H9 (cell line): Measurements from ENCODE around the gene RBBP7. TPM values are rescaled to one million over a fixed set of nuclear protein-coding genes. Genes with fewer than 3 reads are reported as not detected.

Source experiments
- DNase-seq: peaks from one replicate; pipeline ENCODE4 v3.0.0-alpha.2; 2017
- H2AFZ ChIP-seq: one replicate; pipeline ENCODE4 v1.6.1; 2013; ENCODE audit warnings: mild to moderate bottlenecking, low read length, control low read depth, moderate library complexity
- H2AK5ac ChIP-seq: 2 replicates; pipeline ENCODE4 v1.6.1; 2013; ENCODE audit warnings: low read length, control low read depth, mixed read lengths; ENCODE audit not compliant: insufficient read length
- H2BK120ac ChIP-seq: one replicate; pipeline ENCODE4 v1.6.1; 2013; ENCODE audit warnings: low read depth, mild to moderate bottlenecking, low read length, control low read depth, inconsistent platforms; ENCODE audit not compliant: poor library complexity, severe bottlenecking
- H2BK12ac ChIP-seq: 2 replicates; pipeline ENCODE4 v1.6.1; 2013; ENCODE audit warnings: low read length, control low read depth, mixed read lengths, low read depth; ENCODE audit not compliant: insufficient read length
- H2BK15ac ChIP-seq: 2 replicates; pipeline ENCODE4 v1.6.1; 2013; ENCODE audit warnings: low read depth, low read length, control low read depth
- H2BK20ac ChIP-seq: one replicate; pipeline ENCODE4 v1.6.1; 2013; ENCODE audit warnings: low read depth, mild to moderate bottlenecking, low read length, control low read depth, inconsistent platforms; ENCODE audit not compliant: poor library complexity, severe bottlenecking
- H2BK5ac ChIP-seq: 2 replicates; pipeline ENCODE4 v1.6.1; 2013; ENCODE audit warnings: low read length, control low read depth, mixed read lengths; ENCODE audit not compliant: insufficient read length
- H3K14ac ChIP-seq: 2 replicates; pipeline ENCODE4 v1.6.1; 2013; ENCODE audit warnings: low read length, control low read depth; ENCODE audit not compliant: insufficient read depth
- H3K18ac ChIP-seq: 2 replicates; pipeline ENCODE4 v1.6.1; 2013; ENCODE audit warnings: low read depth, mild to moderate bottlenecking, mixed read lengths, low read length, control low read depth; ENCODE audit not compliant: insufficient read length
- H3K23ac ChIP-seq: 2 replicates; pipeline ENCODE4 v1.6.1; 2013; ENCODE audit warnings: low read length, control low read depth, mixed read lengths, low read depth; ENCODE audit not compliant: insufficient read length
- H3K23me2 ChIP-seq: 2 replicates; pipeline ENCODE4 v1.6.1; 2013; ENCODE audit warnings: low read depth, mild to moderate bottlenecking, mixed read lengths, low read length, control low read depth; ENCODE audit not compliant: insufficient read length, poor library complexity, severe bottlenecking
- H3K27ac ChIP-seq: 2 replicates; pipeline ENCODE4 v1.5.1; 2013; ENCODE audit warnings: low read length, control low read depth, mixed read lengths, low read depth; ENCODE audit not compliant: insufficient read length
- H3K27me3 ChIP-seq: 2 replicates; pipeline ENCODE4 v1.6.1; 2013; ENCODE audit warnings: low read length, control low read depth, inconsistent platforms; ENCODE audit not compliant: insufficient read depth
- H3K4ac ChIP-seq: 2 replicates; pipeline ENCODE4 v1.6.1; 2013; ENCODE audit warnings: low read depth, mild to moderate bottlenecking, control low read depth, inconsistent platforms, low read length, moderate library complexity
- H3K4me1 ChIP-seq: 2 replicates; pipeline ENCODE4 v1.6.1; 2013; ENCODE audit warnings: low read length, control low read depth, inconsistent platforms; ENCODE audit not compliant: insufficient read depth
- H3K4me2 ChIP-seq: 2 replicates; pipeline ENCODE4 v1.6.1; 2013; ENCODE audit warnings: low read length, control low read depth, mixed read lengths; ENCODE audit not compliant: insufficient read length, insufficient read depth
- H3K56ac ChIP-seq: 2 replicates; pipeline ENCODE4 v1.6.1; 2013; ENCODE audit warnings: low read depth, mild to moderate bottlenecking, mixed read lengths, low read length, control low read depth; ENCODE audit not compliant: insufficient read length
- H3K79me1 ChIP-seq: 2 replicates; pipeline ENCODE4 v1.6.1; 2013; ENCODE audit warnings: low read depth, mild to moderate bottlenecking, moderate library complexity, low read length, control low read depth, inconsistent platforms; ENCODE audit not compliant: insufficient read depth, poor library complexity, severe bottlenecking
- H3K79me2 ChIP-seq: 2 replicates; pipeline ENCODE4 v1.6.1; 2013; ENCODE audit warnings: low read length, control low read depth, inconsistent platforms; ENCODE audit not compliant: insufficient read depth
- H3K9ac ChIP-seq: 2 replicates; pipeline ENCODE4 v1.6.1; 2013; ENCODE audit warnings: low read length, control low read depth, mixed read lengths; ENCODE audit not compliant: insufficient read length; ENCODE audit errors: extremely low read depth
- H3K9me3 ChIP-seq: one replicate; pipeline ENCODE4 v1.6.1; 2013; ENCODE audit warnings: low read depth, low read length, inconsistent platforms; ENCODE audit not compliant: control insufficient read depth
- H3T11ph ChIP-seq: one replicate; pipeline ENCODE4 v1.6.1; 2013; ENCODE audit warnings: mild to moderate bottlenecking, low read length, control low read depth, inconsistent platforms
- H4K20me1 ChIP-seq: one replicate; pipeline ENCODE4 v1.6.1; 2013; ENCODE audit not compliant: control insufficient read depth, insufficient read length, insufficient read depth
- H4K5ac ChIP-seq: 2 replicates; pipeline ENCODE4 v1.6.1; 2013; ENCODE audit warnings: low read depth, mild to moderate bottlenecking, mixed read lengths, low read length, control low read depth; ENCODE audit not compliant: insufficient read length
- H4K8ac ChIP-seq: replicated peaks from 2 replicates; pipeline ENCODE4 v1.6.1; 2013; ENCODE audit warnings: low read length, control low read depth, mixed read lengths, low read depth; ENCODE audit not compliant: insufficient read length
- H4K91ac ChIP-seq: 2 replicates; pipeline ENCODE4 v1.6.1; 2013; ENCODE audit warnings: low read depth, mild to moderate bottlenecking, moderate library complexity, mixed read lengths, low read length, control low read depth; ENCODE audit not compliant: insufficient read length
- H3K27ac Mint-ChIP-seq, 3 experiments: 2 replicates in 2 of 3; 3 replicates in 1 of 3; pipeline ENCODE4 v1.8.0; 2020 to 2021; ENCODE audit warnings: mixed read lengths in 3 of 3, mild to moderate bottlenecking in 1 of 3, moderate library complexity in 1 of 3
- H3K27me3 Mint-ChIP-seq: 2 replicates; pipeline ENCODE4 v1.8.0; 2021; ENCODE audit warnings: low read depth, mild to moderate bottlenecking, moderate library complexity, mixed read lengths
- H3K36me3 Mint-ChIP-seq, 3 experiments: 2 replicates in 2 of 3; 3 replicates in 1 of 3; pipeline ENCODE4 v1.8.0; 2020 to 2021; ENCODE audit warnings: low read depth in 3 of 3, mixed read lengths in 3 of 3; ENCODE audit not compliant: insufficient read depth in 1 of 3
- H3K4me1 Mint-ChIP-seq, 2 experiments: 2 replicates each; pipeline ENCODE4 v1.8.0; 2020; ENCODE audit warnings: mixed read lengths in 2 of 2
- H3K4me3 Mint-ChIP-seq, 2 experiments: 2 replicates in 1 of 2; 3 replicates in 1 of 2; pipeline ENCODE4 v1.8.0; 2020 to 2021; ENCODE audit warnings: mild to moderate bottlenecking in 2 of 2, mixed read lengths in 2 of 2, moderate library complexity in 1 of 2
- H3K9me3 Mint-ChIP-seq, 2 experiments: 2 replicates in 1 of 2; 3 replicates in 1 of 2; pipeline ENCODE4 v1.8.0; 2020; ENCODE audit warnings: mild to moderate bottlenecking in 2 of 2, mixed read lengths in 2 of 2, moderate library complexity in 1 of 2
- CTCF ChIP-seq: fragments of 200-600 bp; sonication (generic); conservative IDR thresholded peaks from 3 replicates; pipeline ENCODE4 v1.8.0; 2021; ENCODE audit warnings: antibody characterized with exemption, mild to moderate bottlenecking
- WGBS: extraction: QIAGEN DNeasy Blood & Tissue Kit; methylation state at CpG from one replicate; pipeline ENCODE4 v1.1.7; 2013; ENCODE audit warnings: missing lambda C conversion rate, low lambda C conversion rate, mixed read lengths; ENCODE audit not compliant: insufficient read length; ENCODE audit errors: extremely low coverage; 5-methylcytosine and 5-hydroxymethylcytosine counted together
- total RNA-seq: library from RNA; stranded (reverse); gene quantifications from 2 replicates; pipeline ENCODE4 v1.2.1, GENCODE V29; 2021

The RBBP7 gene
- total RNA-seq, 1 experiment from 2014 or later = 249 TPM

GRCh38 chrX:16822723-16823122 lies 47.4 kb downstream of the RBBP7 start:
- Histone ChIP-seq H3K79me2 (no peaks in the 10 kb centered on the region), H3T11ph (no peak overlapping the region), H3K56ac (no peak overlapping the region), H3K23me2 (peaks cover 2% of the 10 kb centered on the region), H3K27me3 (no peaks in the 10 kb centered on the region), H4K8ac (no peak overlapping the region), H3K18ac (no peak overlapping the region), H2BK20ac (no peak overlapping the region), H3K79me1 (peaks cover 3% of the 10 kb centered on the region), H3K4ac (no peak overlapping the region), H3K27ac (no peak overlapping the region), H3K9me3 (no peaks in the 10 kb centered on the region), H2BK5ac (no peak overlapping the region), H2AK5ac (no peak overlapping the region), H4K20me1 (no peaks in the 10 kb centered on the region), H3K4me1 (no peaks in the 10 kb centered on the region), H2BK120ac (no peak overlapping the region), H3K4me2 (no peak overlapping the region), H2AFZ (no peak overlapping the region), H3K9ac (no peak overlapping the region), H2BK12ac (no peak overlapping the region), H2BK15ac (no peak overlapping the region), H4K91ac (no peak overlapping the region), H4K5ac (no peak overlapping the region), H3K23ac (no peak overlapping the region), H3K14ac (no peak overlapping the region)
- H3K4me1 Mint-ChIP-seq = peaks cover 6% of the 10 kb centered on the region in 2 experiments; a peak in 3 of 4 replicates
- WGBS = no CpG with 5 or more reads among the region's 2 CpGs
- no peak overlapping the region; a peak in 1 of 7 replicates for H3K27ac Mint-ChIP-seq
- no peak for TF ChIP-seq CTCF
- DNase-seq = no peak
- H3K9me3 Mint-ChIP-seq = no peaks in the 10 kb centered on the region
- H3K36me3 Mint-ChIP-seq = peaks cover 36 to 74% (median 66%) of the 10 kb centered on the region in 3 experiments; a peak in 6 of 7 replicates
- H3K27me3 Mint-ChIP-seq = no peaks in the 10 kb centered on the region
- H3K4me3 Mint-ChIP-seq = no peak overlapping the region
